Panc1 (cell line): ENCODE data around the gene SLC12A7. TPM values are rescaled to one million over a fixed set of nuclear protein-coding genes. Genes with fewer than 3 reads are reported as not detected.

Experiments used
- ATAC-seq: fragments of 200-7000 bp; cut with Tn5 transposase; 2 replicates; pipeline ENCODE4 v1.9.1; 2020; ENCODE audit warnings: mild to moderate bottlenecking, moderate library complexity
- BruUV-seq: library from RNA; stranded (reverse); fragments of 400-500 nt; replicated peaks from 2 replicates; lab custom pipeline; 2021; lab: Mats Ljungman, UMichigan
- CTCF ChIA-PET: fragments of 300-600 bp; sonication (Branson Sonifier 250); formaldehyde crosslinking; loops from one replicate; lab custom pipeline; 2022; ENCODE audit warnings: antibody characterized with exemption; lab: Charles Lee
- POLR2A ChIA-PET: fragments of 300-600 bp; sonication (Branson Sonifier 250); formaldehyde crosslinking; loops from one replicate; lab custom pipeline; 2022; ENCODE audit warnings: antibody characterized with exemption; lab: Charles Lee
- DNase-seq: peaks from one replicate; pipeline ENCODE4 v3.0.0-alpha.2; 2010; ENCODE audit warnings: low read depth, low spot score
- H3K27ac ChIP-seq: 2 replicates; pipeline ENCODE4 v1.5.1; 2011; ENCODE audit warnings: mild to moderate bottlenecking, low read length, inconsistent platforms
- H3K27me3 ChIP-seq: fragments of 200-500 bp; sonication (Bioruptor generic); 2 replicates; pipeline ENCODE4 v1.6.0; 2014; ENCODE audit warnings: low read length, inconsistent platforms; ENCODE audit not compliant: control insufficient read depth, insufficient read depth
- H3K36me3 ChIP-seq: fragments of 200-500 bp; sonication (Bioruptor generic); 2 replicates; pipeline ENCODE4 v1.5.1; 2014; ENCODE audit warnings: inconsistent platforms, mild to moderate bottlenecking, low read length, moderate library complexity; ENCODE audit not compliant: control insufficient read depth, insufficient read depth
- H3K4me1 ChIP-seq: 2 replicates; pipeline ENCODE4 v1.5.1; 2011; ENCODE audit warnings: inconsistent platforms, mild to moderate bottlenecking, low read length, moderate library complexity; ENCODE audit not compliant: control insufficient read depth, insufficient read depth
- H3K4me3 ChIP-seq, 2 experiments: 2 replicates each; pipeline ENCODE4 v1.5.1; 2011 to 2012; ENCODE audit warnings: low read depth in 2 of 2, low read length in 2 of 2, mild to moderate bottlenecking in 2 of 2, inconsistent platforms in 1 of 2, moderate library complexity in 1 of 2
- H3K9me3 ChIP-seq: fragments of 200-500 bp; sonication (Bioruptor generic); 2 replicates; pipeline ENCODE4 v1.5.1; 2014; ENCODE audit warnings: low read depth, mild to moderate bottlenecking, inconsistent platforms, low read length, moderate library complexity; ENCODE audit not compliant: control insufficient read depth, insufficient read depth
- POLR2AphosphoS5 ChIP-seq: IDR thresholded peaks from 2 replicates; pipeline ENCODE4 v1.6.1; 2012; ENCODE audit warnings: mild to moderate bottlenecking, low read depth, low read length, moderate library complexity
- SIN3A ChIP-seq: IDR thresholded peaks from 2 replicates; pipeline ENCODE4 v1.6.1; 2012; ENCODE audit warnings: low read depth, mild to moderate bottlenecking, low read length, moderate library complexity, borderline replicate concordance; ENCODE audit not compliant: insufficient read depth
- TCF7L2 ChIP-seq: IDR thresholded peaks from 2 replicates; pipeline ENCODE4 v1.6.1; 2011; ENCODE audit warnings: mild to moderate bottlenecking, low read depth, low read length, inconsistent platforms
- in situ Hi-C: cut with HindIII; loops from 2 replicates; pipeline ENCODE4 v1.10.0; 2016; ENCODE audit warnings: low sequenced_read_pairs, low pct_unique_long_range_greater_than_20kb
- intact Hi-C: fragments of 100-400 bp; cut with micrococcal nuclease; formaldehyde crosslinking; loops from one replicate; pipeline ENCODE4 v1.10.0; 2022; ENCODE audit not compliant: unreplicated experiment
- total RNA-seq: library from RNA; stranded (reverse); gene quantifications from one replicate; pipeline ENCODE4 v1.2.1, GENCODE V29; 2021; ENCODE audit not compliant: unreplicated experiment
- TF ChIP-seq, protein P1 (sequence below): fragments of 450-650 bp; IDR thresholded peaks from 2 replicates; pipeline ENCODE4 v1.5.1; 2017; ENCODE audit warnings: mild to moderate bottlenecking
- TF ChIP-seq, protein P2 (sequence below), 2 experiments: IDR thresholded peaks; 2 replicates each; pipeline ENCODE4 v1.6.1; 2011 to 2012; ENCODE audit warnings: low read depth in 2 of 2, control low read depth in 1 of 2, low read length in 1 of 2, mild to moderate bottlenecking in 1 of 2, moderate library complexity in 1 of 2; ENCODE audit not compliant: insufficient read depth in 1 of 2

SLC12A7 gene
- total RNA-seq, 1 experiment from 2014 or later, result 297 TPM

- ATAC-seq (no peak), DNase-seq (no peak)
- TF ChIP-seq, protein P1, sequence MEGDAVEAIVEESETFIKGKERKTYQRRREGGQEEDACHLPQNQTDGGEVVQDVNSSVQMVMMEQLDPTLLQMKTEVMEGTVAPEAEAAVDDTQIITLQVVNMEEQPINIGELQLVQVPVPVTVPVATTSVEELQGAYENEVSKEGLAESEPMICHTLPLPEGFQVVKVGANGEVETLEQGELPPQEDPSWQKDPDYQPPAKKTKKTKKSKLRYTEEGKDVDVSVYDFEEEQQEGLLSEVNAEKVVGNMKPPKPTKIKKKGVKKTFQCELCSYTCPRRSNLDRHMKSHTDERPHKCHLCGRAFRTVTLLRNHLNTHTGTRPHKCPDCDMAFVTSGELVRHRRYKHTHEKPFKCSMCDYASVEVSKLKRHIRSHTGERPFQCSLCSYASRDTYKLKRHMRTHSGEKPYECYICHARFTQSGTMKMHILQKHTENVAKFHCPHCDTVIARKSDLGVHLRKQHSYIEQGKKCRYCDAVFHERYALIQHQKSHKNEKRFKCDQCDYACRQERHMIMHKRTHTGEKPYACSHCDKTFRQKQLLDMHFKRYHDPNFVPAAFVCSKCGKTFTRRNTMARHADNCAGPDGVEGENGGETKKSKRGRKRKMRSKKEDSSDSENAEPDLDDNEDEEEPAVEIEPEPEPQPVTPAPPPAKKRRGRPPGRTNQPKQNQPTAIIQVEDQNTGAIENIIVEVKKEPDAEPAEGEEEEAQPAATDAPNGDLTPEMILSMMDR, result no peak
- TF ChIP-seq, protein P2, sequence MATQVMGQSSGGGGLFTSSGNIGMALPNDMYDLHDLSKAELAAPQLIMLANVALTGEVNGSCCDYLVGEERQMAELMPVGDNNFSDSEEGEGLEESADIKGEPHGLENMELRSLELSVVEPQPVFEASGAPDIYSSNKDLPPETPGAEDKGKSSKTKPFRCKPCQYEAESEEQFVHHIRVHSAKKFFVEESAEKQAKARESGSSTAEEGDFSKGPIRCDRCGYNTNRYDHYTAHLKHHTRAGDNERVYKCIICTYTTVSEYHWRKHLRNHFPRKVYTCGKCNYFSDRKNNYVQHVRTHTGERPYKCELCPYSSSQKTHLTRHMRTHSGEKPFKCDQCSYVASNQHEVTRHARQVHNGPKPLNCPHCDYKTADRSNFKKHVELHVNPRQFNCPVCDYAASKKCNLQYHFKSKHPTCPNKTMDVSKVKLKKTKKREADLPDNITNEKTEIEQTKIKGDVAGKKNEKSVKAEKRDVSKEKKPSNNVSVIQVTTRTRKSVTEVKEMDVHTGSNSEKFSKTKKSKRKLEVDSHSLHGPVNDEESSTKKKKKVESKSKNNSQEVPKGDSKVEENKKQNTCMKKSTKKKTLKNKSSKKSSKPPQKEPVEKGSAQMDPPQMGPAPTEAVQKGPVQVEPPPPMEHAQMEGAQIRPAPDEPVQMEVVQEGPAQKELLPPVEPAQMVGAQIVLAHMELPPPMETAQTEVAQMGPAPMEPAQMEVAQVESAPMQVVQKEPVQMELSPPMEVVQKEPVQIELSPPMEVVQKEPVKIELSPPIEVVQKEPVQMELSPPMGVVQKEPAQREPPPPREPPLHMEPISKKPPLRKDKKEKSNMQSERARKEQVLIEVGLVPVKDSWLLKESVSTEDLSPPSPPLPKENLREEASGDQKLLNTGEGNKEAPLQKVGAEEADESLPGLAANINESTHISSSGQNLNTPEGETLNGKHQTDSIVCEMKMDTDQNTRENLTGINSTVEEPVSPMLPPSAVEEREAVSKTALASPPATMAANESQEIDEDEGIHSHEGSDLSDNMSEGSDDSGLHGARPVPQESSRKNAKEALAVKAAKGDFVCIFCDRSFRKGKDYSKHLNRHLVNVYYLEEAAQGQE (IDR thresholded peaks at IDR 0.05; ENCODE audit: insufficient read depth in 1 of 2, low read depth in 2 of 2, low read length in 1 of 2), result no peak
- no peak for TF ChIP-seq TCF7L2
- TF ChIP-seq SIN3A, result no peak
- TF ChIP-seq POLR2AphosphoS5, result no peak
- peaks cover 5% of the 10 kb centered on the region; the same call in 1 of the 2 replicates for H3K4me1 ChIP-seq
- H3K9me3 ChIP-seq, result no peaks in the 10 kb centered on the region
- ChIA-PET CTCF (no interaction called here), POLR2A (no interaction called here)
- intact Hi-C loops (no loop called here), in situ Hi-C loops (no loop called here)
- no peak overlapping the region for H3K27ac ChIP-seq
- no peaks in the 10 kb centered on the region for H3K27me3 ChIP-seq
- H3K36me3 ChIP-seq, result no peaks in the 10 kb centered on the region
- H3K4me3 ChIP-seq, result no peak overlapping the region
- BruUV-seq, result no TSS peak
Measured at GRCh38 chr5:1045960-1046560, 65.8 kb downstream of the SLC12A7 start.

DNA sequence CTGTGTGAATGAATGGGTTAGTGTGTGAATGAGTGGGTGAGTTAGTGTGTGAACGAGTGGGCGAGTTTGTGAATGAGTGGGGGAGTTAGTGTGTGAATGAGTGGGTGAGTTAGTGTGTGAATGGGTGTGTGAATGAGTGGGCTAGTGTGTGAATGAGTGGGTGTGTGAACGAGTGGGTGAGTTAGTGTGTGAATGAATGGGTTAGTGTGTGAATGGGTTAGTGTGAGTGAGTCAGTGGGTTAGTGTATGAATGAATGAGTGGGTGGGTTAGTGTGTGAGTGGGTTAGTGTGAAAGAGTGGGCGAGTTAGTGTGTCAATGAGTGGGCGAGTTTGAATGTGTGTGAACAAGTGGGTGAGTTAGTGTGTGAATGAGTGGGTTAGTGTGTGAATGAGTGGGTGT, 67.7 kb downstream of the SLC12A7 start:
- Histone ChIP-seq H3K36me3 (no peaks in the 10 kb centered on the region), H3K9me3 (no peaks in the 10 kb centered on the region), H3K4me3 (no peak overlapping the region), H3K4me1 (no peaks in the 10 kb centered on the region), H3K27ac (no peak overlapping the region), H3K27me3 (no peaks in the 10 kb centered on the region)
- ATAC-seq, result no peak
- no peak for TF ChIP-seq POLR2AphosphoS5
- TF ChIP-seq, protein P2 (IDR thresholded peaks at IDR 0.05; ENCODE audit: insufficient read depth in 1 of 2, low read depth in 2 of 2, low read length in 1 of 2), result no peak
- no peak for TF ChIP-seq TCF7L2
- TF ChIP-seq, protein P1, result no peak
- TF ChIP-seq SIN3A, result no peak
- DNase-seq, result no peak
- intact Hi-C loops, result no loop called here
- BruUV-seq, result no TSS peak
- in situ Hi-C loops, result no loop called here
- POLR2A ChIA-PET, result no interaction called here
- CTCF ChIA-PET, result no interaction called here
